Stimulated activated CD4-positive, alpha-beta T cell treated with anti-CD3 and anti-CD28 coated beads, Interleukin-1b, Interleukin-23, amount 100 ng/mL, for 1 hour (primary cell): ENCODE data around the gene MRPL18.
"Not testable (repeated sequence)": the region's sequence is repeated elsewhere in the genome, so short reads cannot be mapped to it uniquely, and the experiment has no call there.

Source experiments
- DNase-seq, 2 donors: peaks; one replicate each; pipeline ENCODE4 v3.0.0-alpha.2; 2020; ENCODE audit warnings: low read depth in 2 of 2

Gene MRPL18

GRCh38 chr6:159790149-159790955, at the start of gene MRPL18:
TSS of gene MRPL18 (plus strand) at chr6:159790467. CDS start at chr6:159790588, 121 bp downstream.
- peak; percentile 65 for DNase-seq

DNA sequence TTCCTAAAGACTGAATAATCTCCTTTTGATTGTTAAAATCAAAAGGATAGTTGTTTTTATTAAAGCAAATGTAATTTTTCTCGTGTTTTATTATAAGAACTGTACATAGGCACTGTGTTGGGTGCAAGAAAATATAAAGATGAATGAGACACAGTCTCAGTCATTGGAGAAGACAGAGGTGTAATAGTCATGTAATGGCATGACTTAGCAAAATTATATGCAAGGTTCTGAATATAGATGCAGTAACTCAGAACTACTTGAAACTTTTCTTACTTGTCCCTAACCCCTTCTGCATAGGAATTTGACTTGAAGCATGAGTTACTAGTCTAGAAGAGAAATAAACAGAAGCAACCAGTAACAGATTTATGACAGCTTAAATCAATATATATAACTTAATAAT, 48.1 kb upstream of the MRPL18 start:
- no peak for DNase-seq

GRCh38 chr6:159745081-159745480, 45.2 kb upstream of the MRPL18 start:
- no peak for DNase-seq

DNA sequence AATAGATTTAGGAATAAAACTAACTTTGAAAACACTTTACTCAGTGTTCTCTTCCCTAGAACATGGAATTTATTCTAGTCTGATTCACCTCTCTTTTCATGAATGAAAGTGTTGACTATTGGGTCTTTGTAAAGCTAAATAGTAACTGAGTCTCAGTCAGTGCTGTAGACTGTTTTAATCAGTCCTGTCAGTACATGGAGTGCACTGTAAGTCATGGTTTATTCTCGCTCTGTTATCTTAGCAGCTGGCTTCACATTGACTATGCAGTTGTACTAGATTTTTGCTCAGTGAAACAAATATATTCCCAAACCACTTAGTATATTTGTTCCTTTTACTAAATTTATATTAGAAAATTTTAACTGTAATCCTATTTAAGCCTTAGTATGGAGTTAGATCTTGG, 43.5 kb upstream of the MRPL18 start:
- DNase-seq = no peak

- DNase-seq = not testable (repeated sequence)
These were observed 42.1 kb upstream of the MRPL18 start for GRCh38 chr6:159748127-159748526.

DNA sequence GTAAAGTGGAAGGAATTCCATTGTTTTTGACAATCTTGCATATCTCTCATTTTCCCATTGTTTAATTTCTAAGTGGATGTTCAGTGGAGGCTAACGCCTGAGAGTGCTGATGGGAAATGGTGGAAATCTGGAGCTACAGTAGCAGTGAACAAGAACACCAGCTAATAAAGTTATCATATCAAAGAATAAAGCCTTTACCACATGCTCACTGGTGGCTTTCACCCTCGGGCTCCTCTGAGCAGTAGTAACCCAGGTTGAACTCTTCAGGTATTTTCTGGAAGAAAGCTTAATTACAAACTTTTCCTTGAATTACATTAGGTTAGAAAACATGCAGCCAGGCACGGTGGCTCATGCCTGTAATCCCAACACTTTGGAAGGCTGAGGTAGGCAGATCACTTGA, 38.8 kb upstream of the MRPL18 start:
- DNase-seq = no peak

GRCh38 chr6:159753081-159753872, 37.0 kb upstream of the MRPL18 start:
- DNase-seq = no peak

- DNase-seq = no peak
These were observed 35.9 kb upstream of the MRPL18 start for GRCh38 chr6:159754401-159754800.

DNA sequence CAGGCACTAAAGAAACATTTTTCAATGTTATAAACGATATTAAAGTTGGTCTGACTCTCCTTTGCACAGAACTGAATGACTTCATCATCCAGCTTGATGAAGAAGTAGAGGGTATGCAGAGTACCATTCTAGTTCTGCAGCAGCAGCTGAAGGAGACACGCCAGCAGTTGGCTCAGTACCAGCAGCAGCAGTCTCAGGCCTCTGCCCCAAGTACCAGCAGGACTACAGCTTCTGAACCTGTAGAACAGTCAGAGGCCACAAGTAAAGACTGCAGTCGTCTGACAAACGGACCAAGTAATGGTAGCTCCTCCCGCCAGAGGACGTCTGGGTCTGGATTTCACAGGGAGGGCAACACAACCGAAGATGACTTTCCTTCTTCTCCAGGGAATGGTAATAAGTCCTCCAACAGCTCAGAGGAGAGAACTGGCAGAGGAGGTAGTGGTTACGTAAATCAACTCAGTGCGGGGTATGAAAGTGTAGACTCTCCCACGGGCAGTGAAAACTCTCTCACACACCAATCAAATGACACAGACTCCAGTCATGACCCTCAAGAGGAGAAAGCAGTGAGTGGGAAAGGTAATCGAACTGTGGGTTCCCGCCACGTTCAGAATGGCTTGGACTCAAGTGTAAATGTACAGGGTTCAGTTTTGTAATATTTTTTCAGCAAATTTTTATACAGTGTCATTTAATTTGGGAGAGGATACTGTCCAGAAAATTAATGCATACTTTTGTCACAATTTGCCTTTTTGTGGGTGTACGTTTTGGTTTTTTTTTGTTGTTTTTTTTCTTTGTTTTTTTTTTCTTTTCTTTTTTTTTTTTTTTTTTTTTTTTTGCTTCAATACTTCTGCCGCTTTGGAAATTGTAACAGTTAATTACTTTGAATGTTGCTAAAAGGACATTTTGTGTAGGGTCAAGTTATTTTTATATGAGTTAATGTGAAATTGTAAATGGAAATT, 35.0 kb upstream of the MRPL18 start:
- DNase-seq = no peak

- no peak for DNase-seq
These were observed 33.8 kb upstream of the MRPL18 start for GRCh38 chr6:159756508-159756907.

- no peak for DNase-seq
These were observed 32.0 kb upstream of the MRPL18 start for GRCh38 chr6:159758031-159759001.

- no peak for DNase-seq
These were observed 30.6 kb upstream of the MRPL18 start for GRCh38 chr6:159759645-159760044.

DNA sequence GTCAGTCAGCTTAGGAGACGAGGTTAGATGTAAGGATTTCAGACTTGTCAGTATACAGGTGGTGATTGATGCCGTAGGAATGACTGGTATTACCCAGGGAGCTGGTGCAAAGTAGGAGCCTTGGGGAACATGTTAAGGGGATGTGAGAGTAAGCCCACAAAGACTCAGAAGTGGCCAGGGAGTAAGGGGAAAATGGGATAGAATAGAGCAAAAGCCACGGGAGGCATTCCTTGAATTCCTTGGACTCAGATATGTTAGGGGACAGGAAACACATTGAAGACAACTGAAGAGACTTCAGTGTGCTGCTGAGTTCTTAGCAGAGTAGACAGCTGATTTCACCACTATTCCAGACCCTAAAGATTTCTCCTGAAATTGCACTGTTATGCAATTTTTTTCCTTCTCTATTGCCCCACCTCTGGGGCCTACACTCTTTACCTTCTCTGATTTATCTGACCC, 29.6 kb upstream of the MRPL18 start:
- DNase-seq = no peak

DNA sequence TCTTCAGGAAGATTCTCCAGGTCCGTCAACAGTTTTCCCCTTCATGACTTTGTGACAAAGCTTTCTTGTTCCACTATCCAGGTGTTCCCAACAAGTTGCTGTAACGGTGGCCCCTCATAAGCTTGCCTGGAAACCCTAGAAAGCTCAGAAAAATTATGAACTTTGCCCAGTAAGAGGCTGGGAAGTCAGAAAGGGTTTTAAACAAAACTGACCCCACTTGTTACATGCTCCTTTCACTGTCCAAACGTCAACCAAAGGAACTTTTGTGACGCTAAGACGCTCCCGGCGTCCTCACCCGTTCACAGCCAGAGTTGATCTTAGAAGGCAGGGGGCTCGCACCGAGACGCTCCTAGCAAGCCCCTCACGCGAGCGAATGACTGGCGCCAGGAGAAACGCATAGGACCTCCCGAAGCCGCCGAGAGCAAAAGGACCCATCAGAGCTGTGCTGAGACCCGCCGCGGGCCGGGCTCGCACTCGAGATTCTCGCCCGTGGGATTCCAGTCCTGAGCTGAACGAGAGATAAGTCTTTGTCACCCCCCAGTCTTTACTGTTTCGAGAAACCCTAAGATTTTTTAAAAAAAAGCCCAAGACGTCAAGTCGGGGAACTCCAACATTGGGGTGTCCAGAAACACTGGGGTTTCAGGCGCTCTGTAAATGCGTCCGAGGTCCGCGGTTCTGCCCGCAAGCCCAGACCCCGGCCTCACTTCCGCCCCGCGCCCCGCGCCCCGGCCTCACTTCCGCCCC, 29.0 kb upstream of the MRPL18 start:
- DNase-seq = peak in 1 of 2 donors; percentile 3

DNA sequence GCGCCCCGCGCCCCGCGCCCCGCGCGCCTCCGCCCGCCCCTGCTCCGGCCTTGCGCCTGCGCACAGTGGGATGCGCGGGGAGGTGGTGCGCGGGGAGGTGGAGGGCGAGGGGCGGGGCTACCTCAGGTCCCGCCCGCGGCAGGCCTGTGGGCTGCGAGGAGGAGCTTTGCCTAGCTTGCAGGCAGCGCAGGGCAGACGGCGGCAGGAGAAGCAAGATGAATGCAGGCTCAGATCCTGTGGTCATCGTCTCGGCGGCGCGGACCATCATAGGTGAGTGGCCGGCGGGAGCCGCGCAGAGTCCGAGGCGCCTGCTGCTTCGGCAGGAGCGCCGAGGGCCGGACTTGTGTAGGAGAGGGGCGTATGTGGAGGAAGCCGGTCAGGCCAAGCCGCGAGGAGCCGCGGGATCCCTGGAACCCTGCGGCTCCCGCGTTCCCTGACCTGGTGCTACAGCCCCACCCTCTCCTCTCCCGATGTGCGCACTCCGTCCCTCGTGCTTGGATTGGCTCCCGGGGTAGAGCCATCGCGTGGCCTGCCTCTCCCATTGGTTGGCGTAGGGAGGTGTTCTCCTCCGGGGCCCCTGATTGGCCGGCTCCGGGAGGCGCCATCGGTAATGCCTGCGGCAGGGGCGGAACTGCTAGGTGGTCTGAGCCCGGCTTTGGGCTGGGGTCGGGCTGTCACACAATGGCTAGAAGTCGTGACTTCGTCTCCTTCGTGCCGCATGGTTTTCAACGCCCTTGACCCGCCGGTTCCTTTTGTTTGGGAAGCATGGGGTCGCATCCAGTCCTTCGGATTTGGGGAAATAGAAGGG, 28.2 kb upstream of the MRPL18 start, which contains the start of gene ACAT2:
ACAT2 (plus strand) TSS at position 173 of the 808 bp plus-strand sequence; CDS start at position 216, 43 bp downstream.
- peak; percentile 77 to 85 for DNase-seq

- DNase-seq = no peak
These were observed 27.5 kb upstream of the MRPL18 start for GRCh38 chr6:159762681-159763293.

DNA sequence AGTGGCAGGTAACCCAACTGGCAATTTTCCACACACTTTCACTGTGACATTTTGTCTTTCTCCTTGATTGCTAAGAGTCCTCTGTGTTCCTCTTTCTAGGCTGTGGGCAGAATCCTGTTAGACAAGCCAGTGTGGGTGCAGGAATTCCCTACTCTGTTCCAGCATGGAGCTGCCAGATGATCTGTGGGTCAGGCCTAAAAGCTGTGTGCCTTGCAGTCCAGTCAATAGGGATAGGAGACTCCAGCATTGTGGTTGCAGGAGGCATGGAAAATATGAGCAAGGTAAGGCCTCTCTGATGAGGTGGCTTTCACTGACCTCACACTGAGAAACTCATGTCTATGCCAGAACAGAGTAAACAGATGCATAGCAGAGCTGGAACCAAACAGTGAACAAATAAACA, 23.4 kb upstream of the MRPL18 start:
- DNase-seq = no peak

DNA sequence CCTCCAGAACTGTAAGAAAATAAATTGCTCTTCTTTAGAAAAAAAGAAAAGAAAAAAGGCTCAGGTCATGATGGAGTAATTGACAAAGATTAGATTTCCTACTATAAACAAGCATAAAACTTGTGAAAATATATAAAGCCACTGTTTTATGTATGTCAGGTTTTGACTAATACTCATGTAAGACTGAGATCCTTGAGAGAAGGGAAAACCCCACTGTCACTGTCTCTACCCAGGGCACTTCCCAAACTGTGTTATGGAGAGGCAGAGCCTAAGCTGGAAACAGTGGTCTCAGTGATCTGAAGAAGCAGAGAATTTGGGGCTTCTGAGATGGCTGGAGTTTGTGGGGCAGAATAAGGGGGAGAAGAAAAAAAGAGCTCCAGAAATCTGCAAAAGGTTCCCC, 20.8 kb upstream of the MRPL18 start:
- DNase-seq = no peak
